WI38 (cell line): Measurements from ENCODE around the gene IL9.
"Not testable (repeated sequence)": the region's sequence is repeated elsewhere in the genome, so short reads cannot be mapped to it uniquely, and the experiment has no call there.

Experiments used
- H3K4me3 ChIP-seq: 2 replicates; pipeline ENCODE4 v1.5.1; 2011; ENCODE audit warnings: low read depth, mild to moderate bottlenecking, control low read depth, low read length
- TF ChIP-seq, protein P1 (sequence below): IDR thresholded peaks from 2 replicates; pipeline ENCODE4 v1.5.1; 2012; ENCODE audit warnings: low read depth, mild to moderate bottlenecking, control low read depth, low read length

Gene IL9

DNA sequence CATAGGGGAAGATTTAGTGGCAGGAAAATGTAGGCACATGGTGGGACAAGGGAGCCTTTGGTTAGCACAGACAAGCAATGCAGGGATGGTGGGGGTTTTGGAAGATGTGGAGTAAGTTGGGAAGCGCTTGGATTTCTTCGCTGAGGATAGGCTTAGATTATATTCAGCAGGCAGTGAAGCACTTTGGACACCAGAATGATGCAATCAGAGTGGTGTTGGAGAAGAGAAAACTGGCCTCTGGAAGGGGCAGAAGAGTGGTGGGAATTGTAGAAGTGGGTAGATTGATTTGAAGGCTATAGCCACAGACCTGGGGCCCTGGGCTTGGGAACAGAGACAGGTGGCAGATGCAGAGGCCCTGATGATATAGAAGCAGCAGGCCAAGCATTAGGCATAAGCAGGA lies 32.9 kb downstream of the IL9 start:
- H3K4me3 ChIP-seq, result no peak overlapping the region
- TF ChIP-seq, protein P1, sequence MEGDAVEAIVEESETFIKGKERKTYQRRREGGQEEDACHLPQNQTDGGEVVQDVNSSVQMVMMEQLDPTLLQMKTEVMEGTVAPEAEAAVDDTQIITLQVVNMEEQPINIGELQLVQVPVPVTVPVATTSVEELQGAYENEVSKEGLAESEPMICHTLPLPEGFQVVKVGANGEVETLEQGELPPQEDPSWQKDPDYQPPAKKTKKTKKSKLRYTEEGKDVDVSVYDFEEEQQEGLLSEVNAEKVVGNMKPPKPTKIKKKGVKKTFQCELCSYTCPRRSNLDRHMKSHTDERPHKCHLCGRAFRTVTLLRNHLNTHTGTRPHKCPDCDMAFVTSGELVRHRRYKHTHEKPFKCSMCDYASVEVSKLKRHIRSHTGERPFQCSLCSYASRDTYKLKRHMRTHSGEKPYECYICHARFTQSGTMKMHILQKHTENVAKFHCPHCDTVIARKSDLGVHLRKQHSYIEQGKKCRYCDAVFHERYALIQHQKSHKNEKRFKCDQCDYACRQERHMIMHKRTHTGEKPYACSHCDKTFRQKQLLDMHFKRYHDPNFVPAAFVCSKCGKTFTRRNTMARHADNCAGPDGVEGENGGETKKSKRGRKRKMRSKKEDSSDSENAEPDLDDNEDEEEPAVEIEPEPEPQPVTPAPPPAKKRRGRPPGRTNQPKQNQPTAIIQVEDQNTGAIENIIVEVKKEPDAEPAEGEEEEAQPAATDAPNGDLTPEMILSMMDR, result no peak

DNA sequence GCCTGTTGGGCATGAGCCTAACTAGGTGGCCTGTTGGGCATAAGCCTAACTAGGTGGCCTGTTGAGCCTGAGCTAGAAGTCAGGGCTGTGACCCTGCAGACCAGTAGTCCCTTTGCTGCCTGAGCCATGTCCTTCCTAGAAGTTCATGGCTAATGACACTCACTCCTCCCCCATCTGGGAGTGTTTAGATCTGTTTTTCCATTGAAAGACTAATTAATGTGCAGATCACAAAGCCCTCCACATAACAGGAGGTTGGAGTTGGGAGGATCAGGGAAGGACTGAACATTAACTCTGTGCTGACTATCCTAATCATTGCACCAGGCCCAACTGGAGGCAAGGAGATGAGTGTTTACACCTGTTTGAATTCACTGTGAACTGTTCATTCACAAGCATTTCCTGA lies 33.6 kb downstream of the IL9 start:
- TF ChIP-seq, protein P1, result no peak
- no peak overlapping the region for H3K4me3 ChIP-seq

DNA sequence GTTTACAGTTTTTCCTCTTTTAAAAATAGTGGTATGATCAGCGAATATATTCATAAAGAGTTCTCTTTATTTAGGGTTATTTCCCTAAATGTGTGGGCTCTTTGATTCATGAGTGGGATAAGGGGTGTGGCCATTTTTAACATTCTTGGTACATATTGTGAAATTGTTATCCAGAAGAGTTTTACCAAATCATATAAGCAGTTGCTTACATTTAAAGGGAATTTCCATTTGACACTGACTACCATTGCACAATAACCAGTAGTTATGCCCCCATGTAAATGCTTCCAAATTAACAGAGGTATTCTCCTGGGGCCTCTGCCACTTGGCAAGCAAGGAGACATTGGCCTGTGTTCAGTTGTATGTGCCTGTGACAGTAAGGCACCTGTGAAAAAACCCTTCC lies 34.0 kb downstream of the IL9 start:
- no peak overlapping the region for H3K4me3 ChIP-seq
- TF ChIP-seq, protein P1, result no peak

DNA sequence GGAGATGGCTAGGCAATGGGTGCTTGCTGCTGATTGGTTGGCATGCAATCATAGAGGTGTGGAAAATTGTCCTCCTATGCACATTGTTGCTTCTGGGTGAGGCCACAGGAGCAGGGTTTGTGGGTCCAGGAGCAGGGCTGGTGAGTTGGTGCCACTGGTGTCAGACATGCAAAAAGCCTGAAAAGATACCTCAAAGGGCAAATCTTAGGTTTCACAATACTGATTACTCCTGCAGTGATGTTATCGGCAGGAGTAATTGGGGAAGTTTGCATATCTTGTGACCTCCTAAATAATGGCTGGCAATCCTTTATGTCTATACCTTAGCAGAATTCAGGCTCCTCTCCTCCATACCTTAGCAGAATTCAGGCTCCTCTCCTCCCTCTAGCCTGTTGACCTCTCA lies 36.0 kb downstream of the IL9 start:
- no peak overlapping the region for H3K4me3 ChIP-seq
- TF ChIP-seq, protein P1, result no peak

DNA sequence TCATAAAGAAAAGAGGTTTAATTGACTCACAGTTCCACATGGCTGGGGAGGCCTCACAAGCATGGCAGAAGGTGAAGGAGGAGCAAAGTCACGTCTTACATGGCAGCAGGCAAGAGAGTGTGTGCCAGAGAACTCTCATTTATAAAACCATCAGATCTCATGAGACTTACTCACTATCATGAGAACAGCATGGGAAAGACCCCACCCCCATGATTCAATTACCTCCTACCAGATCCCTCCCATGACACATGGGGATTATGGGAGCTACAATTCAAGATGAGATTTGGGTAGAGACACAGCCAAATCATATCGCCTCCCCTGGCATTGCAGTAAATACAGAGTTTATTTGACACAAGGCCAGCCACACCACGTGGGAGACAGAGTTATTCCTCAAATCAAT lies 36.5 kb downstream of the IL9 start:
- H3K4me3 ChIP-seq, result not testable (repeated sequence)

DNA sequence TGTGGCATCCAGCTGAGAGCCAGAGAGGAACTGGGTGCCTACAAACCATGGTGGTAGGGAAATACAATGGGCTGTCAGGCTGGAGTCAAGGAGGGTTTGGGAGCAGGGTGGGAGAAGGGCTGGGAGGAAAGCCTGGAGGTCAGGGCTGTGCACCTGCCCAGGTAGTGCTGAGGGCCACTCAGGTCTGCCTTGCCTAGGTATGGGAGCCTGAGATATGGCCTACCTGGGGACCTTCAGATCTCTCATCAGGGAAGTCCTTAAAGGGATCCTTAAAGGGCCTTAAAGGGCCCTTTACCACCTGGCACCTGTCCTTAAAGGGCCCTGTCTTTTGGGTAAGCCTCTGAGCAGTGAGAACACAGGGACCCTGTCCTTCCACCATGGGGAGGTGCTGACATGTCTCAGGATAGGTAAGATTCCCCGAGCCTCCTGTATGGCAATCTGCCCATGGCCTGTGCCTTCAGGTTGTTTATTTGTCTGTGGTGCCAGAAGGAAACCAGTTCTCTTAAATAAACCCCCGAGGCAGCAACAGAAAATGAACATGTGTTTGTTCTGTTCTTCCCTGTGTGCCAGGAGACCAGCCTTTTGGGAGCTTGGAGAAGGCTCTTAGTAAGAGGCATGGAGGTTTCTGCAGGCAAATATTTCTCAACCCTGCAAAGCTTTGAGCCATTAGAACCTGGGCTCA lies 37.9 kb downstream of the IL9 start:
- H3K4me3 ChIP-seq, result no peak overlapping the region
- TF ChIP-seq, protein P1, result no peak

DNA sequence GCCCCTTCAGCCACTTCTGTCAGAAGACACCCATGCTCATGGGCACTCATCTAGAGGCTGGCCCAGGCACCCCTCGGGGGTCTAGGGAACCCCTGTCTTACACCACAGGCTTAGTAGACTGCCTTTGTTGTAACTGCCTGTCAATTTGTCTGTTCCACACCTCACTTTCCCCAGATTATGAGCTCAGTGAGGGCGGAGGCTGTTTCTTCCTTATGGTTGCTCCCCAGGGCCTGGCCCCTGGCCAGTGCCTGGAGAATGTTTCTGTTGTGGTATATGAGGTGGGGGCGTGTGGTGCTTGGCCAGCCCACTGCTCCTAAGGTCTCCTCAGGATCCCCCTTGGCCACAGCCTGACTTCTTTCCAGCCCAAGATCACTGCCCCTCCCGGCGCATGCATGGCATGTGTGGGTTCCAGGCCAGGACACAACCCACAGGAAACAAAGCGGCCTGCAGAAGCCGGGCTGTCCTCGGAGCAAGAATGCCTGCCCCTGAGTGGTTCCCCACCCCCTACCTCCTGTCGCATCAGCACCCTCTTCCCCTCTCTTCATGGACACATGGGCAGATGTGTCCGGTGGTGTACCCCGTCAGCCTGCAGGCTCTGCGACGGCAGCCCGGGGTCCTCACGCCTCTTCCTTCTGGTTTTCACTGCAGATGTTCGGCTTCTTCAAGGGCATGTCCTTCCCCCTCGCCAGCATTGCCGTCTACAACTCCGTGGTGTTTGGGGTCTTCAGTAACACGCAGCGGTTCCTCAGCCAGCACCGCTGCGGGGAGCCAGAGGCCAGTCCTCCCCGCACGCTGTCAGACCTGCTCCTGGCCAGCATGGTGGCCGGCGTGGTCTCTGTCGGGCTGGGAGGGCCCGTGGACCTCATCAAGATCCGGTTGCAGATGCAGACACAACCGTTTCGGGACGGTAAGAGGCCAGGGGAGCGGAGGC lies 43.5 kb downstream of the IL9 start:
- TF ChIP-seq, protein P1, result no peak
- no peak overlapping the region for H3K4me3 ChIP-seq
